Measurements from ENCODE around the gene ZSWIM5. TPM values are rescaled to one million over a fixed set of nuclear protein-coding genes. Genes with fewer than 3 reads are reported as not detected.
"Not testable (repeated sequence)": the region's sequence is repeated elsewhere in the genome, so short reads cannot be mapped to it uniquely, and the experiment has no call there.

The ZSWIM5 gene
- total and polyA plus RNA-seq, 4 donors: 0.25 to 2.8 (median 1.7) TPM

GRCh38 chr1:45008076-45008475, 198.3 kb downstream of the ZSWIM5 start:
- H3K4me3 ChIP-seq (ENCODE audit: low read length in 2 of 2): no peak overlapping the region
- no peaks in the 10 kb centered on the region for H3K9me3 ChIP-seq (ENCODE audit: control insufficient read depth, low read length)
- no peak for ATAC-seq (ENCODE audit: low FRiP score)
- no peaks in the 10 kb centered on the region for H3K4me1 ChIP-seq (ENCODE audit: control insufficient read depth in 1 of 2, insufficient read depth in 2 of 2, low read length in 2 of 2)
- DNase-seq: no peak
- H3K27ac ChIP-seq (ENCODE audit: low read depth in 1 of 2, low read length in 2 of 2): no peak overlapping the region
- H3K36me3 ChIP-seq (ENCODE audit: control insufficient read depth in 1 of 2, insufficient read depth in 2 of 2, low read length in 1 of 2): peaks cover 0 to 21% of the 10 kb centered on the region in 2 donors
- WGBS, 2 donors: 79 to 82% methylated on average over 3 of the region's 3 CpGs
- intact Hi-C loops (cut with DNase I): no loop called here
- no peaks in the 10 kb centered on the region for H3K27me3 ChIP-seq (ENCODE audit: control insufficient read depth in 1 of 2, insufficient read depth in 2 of 2, low read length in 1 of 2)

- DNase-seq (no peak), ATAC-seq (ENCODE audit: low FRiP score) (no peak)
- no peaks in the 10 kb centered on the region for H3K9me3 ChIP-seq (ENCODE audit: control insufficient read depth, low read length)
- no peaks in the 10 kb centered on the region for H3K27me3 ChIP-seq (ENCODE audit: control insufficient read depth in 1 of 2, insufficient read depth in 2 of 2, low read length in 1 of 2)
- intact Hi-C loops (cut with DNase I): no loop called here
- no peak overlapping the region for H3K4me3 ChIP-seq (ENCODE audit: low read length in 2 of 2)
- H3K36me3 ChIP-seq (ENCODE audit: control insufficient read depth in 1 of 2, insufficient read depth in 2 of 2, low read length in 1 of 2): peaks cover 0 to 21% of the 10 kb centered on the region in 2 donors
- WGBS, 2 donors: 79 to 81% methylated on average over 11 of the region's 11 CpGs
- H3K27ac ChIP-seq (ENCODE audit: low read depth in 1 of 2, low read length in 2 of 2): no peak overlapping the region
- no peaks in the 10 kb centered on the region for H3K4me1 ChIP-seq (ENCODE audit: control insufficient read depth in 1 of 2, insufficient read depth in 2 of 2, low read length in 2 of 2)
Measured at GRCh38 chr1:45007311-45007710, 199.1 kb downstream of the ZSWIM5 start.

GRCh38 chr1:45005761-45006160, 200.6 kb downstream of the ZSWIM5 start:
- no peak overlapping the region for H3K4me3 ChIP-seq (ENCODE audit: low read length in 2 of 2)

GRCh38 chr1:45004281-45004920, 202.0 kb downstream of the ZSWIM5 start:
- Histone ChIP-seq H3K4me3 (ENCODE audit: low read length in 2 of 2) (no peak overlapping the region), H3K36me3 (ENCODE audit: control insufficient read depth in 1 of 2, insufficient read depth in 2 of 2, low read length in 1 of 2) (peaks cover 0 to 21% of the 10 kb centered on the region in 2 donors), H3K9me3 (ENCODE audit: control insufficient read depth, low read length) (no peaks in the 10 kb centered on the region), H3K27me3 (ENCODE audit: control insufficient read depth in 1 of 2, insufficient read depth in 2 of 2, low read length in 1 of 2) (no peaks in the 10 kb centered on the region), H3K27ac (ENCODE audit: low read depth in 1 of 2, low read length in 2 of 2) (no peak overlapping the region), H3K4me1 (ENCODE audit: control insufficient read depth in 1 of 2, insufficient read depth in 2 of 2, low read length in 2 of 2) (no peaks in the 10 kb centered on the region)
- ATAC-seq (ENCODE audit: low FRiP score) (no peak), DNase-seq (peak in 1 of 2 donors; percentile 28)
- intact Hi-C loops (cut with DNase I): no loop called here
- WGBS, 2 donors: 83 to 84% methylated on average over 7 of the region's 7 CpGs

More at GRCh38 chr1:45005761-45006160, 200.6 kb downstream of the ZSWIM5 start:
- no peaks in the 10 kb centered on the region for H3K4me1 ChIP-seq (ENCODE audit: control insufficient read depth in 1 of 2, insufficient read depth in 2 of 2, low read length in 2 of 2)
- WGBS, 2 donors: 84 to 88% methylated on average over 6 of the region's 6 CpGs
- no peaks in the 10 kb centered on the region for H3K9me3 ChIP-seq (ENCODE audit: control insufficient read depth, low read length)
- DNase-seq: no peak
- no peak overlapping the region for H3K27ac ChIP-seq (ENCODE audit: low read depth in 1 of 2, low read length in 2 of 2)
- no peaks in the 10 kb centered on the region for H3K27me3 ChIP-seq (ENCODE audit: control insufficient read depth in 1 of 2, insufficient read depth in 2 of 2, low read length in 1 of 2)
- intact Hi-C loops (cut with DNase I): no loop called here
- ATAC-seq (ENCODE audit: low FRiP score): no peak
- H3K36me3 ChIP-seq (ENCODE audit: control insufficient read depth in 1 of 2, insufficient read depth in 2 of 2, low read length in 1 of 2): peaks cover 0 to 21% of the 10 kb centered on the region in 2 donors

GRCh38 chr1:45003741-45004140, 202.7 kb downstream of the ZSWIM5 start:
- ATAC-seq (ENCODE audit: low FRiP score): no peak
- DNase-seq: no peak
- intact Hi-C loops (cut with DNase I): no loop called here
- no peak overlapping the region for H3K27ac ChIP-seq (ENCODE audit: low read depth in 1 of 2, low read length in 2 of 2)
- H3K27me3 ChIP-seq (ENCODE audit: control insufficient read depth in 1 of 2, insufficient read depth in 2 of 2, low read length in 1 of 2): no peaks in the 10 kb centered on the region
- H3K36me3 ChIP-seq (ENCODE audit: control insufficient read depth in 1 of 2, insufficient read depth in 2 of 2, low read length in 1 of 2): peaks cover 0 to 21% of the 10 kb centered on the region in 2 donors
- WGBS, 2 donors: 89 to 90% methylated on average over 14 of the region's 14 CpGs
- no peaks in the 10 kb centered on the region for H3K4me1 ChIP-seq (ENCODE audit: control insufficient read depth in 1 of 2, insufficient read depth in 2 of 2, low read length in 2 of 2)
- H3K9me3 ChIP-seq (ENCODE audit: control insufficient read depth, low read length): no peaks in the 10 kb centered on the region
- no peak overlapping the region for H3K4me3 ChIP-seq (ENCODE audit: low read length in 2 of 2)

GRCh38 chr1:45002650-45003645, 203.5 kb downstream of the ZSWIM5 start:
- H3K9me3 ChIP-seq (ENCODE audit: control insufficient read depth, low read length): no peaks in the 10 kb centered on the region
- DNase-seq (no peak), ATAC-seq (ENCODE audit: low FRiP score) (no peak)
- intact Hi-C loops (cut with DNase I): no loop called here
- no peak overlapping the region for H3K4me3 ChIP-seq (ENCODE audit: low read length in 2 of 2)
- no peaks in the 10 kb centered on the region for H3K27me3 ChIP-seq (ENCODE audit: control insufficient read depth in 1 of 2, insufficient read depth in 2 of 2, low read length in 1 of 2)
- H3K36me3 ChIP-seq (ENCODE audit: control insufficient read depth in 1 of 2, insufficient read depth in 2 of 2, low read length in 1 of 2): peaks cover 0 to 21% of the 10 kb centered on the region in 2 donors
- H3K27ac ChIP-seq (ENCODE audit: low read depth in 1 of 2, low read length in 2 of 2): no peak overlapping the region
- H3K4me1 ChIP-seq (ENCODE audit: control insufficient read depth in 1 of 2, insufficient read depth in 2 of 2, low read length in 2 of 2): no peaks in the 10 kb centered on the region
- WGBS, 2 donors: 90 to 93% methylated on average over 17 of the region's 17 CpGs

GRCh38 chr1:45001576-45001975, 204.8 kb downstream of the ZSWIM5 start:
- H3K4me1 ChIP-seq (ENCODE audit: control insufficient read depth in 1 of 2, insufficient read depth in 2 of 2, low read length in 2 of 2); intact Hi-C loops (cut with DNase I); DNase-seq; ATAC-seq (ENCODE audit: low FRiP score); H3K4me3 ChIP-seq (ENCODE audit: low read length in 2 of 2); H3K9me3 ChIP-seq (ENCODE audit: control insufficient read depth, low read length); H3K27ac ChIP-seq (ENCODE audit: low read depth in 1 of 2, low read length in 2 of 2); H3K27me3 ChIP-seq (ENCODE audit: control insufficient read depth in 1 of 2, insufficient read depth in 2 of 2, low read length in 1 of 2): not testable (repeated sequence)
- WGBS, 2 donors: 80 to 84% methylated on average over 8 of the region's 8 CpGs
- H3K36me3 ChIP-seq (ENCODE audit: control insufficient read depth in 1 of 2, insufficient read depth in 2 of 2, low read length in 1 of 2): peaks cover 0 to 13% of the 10 kb centered on the region in 2 donors

- intact Hi-C loops (cut with DNase I): no loop called here
- WGBS, 2 donors: 62 to 64% methylated on average over 7 of the region's 7 CpGs
- peak; percentile 56 to 64 for DNase-seq
- no peak for ATAC-seq (ENCODE audit: low FRiP score)
- Histone ChIP-seq H3K9me3 (ENCODE audit: control insufficient read depth, low read length) (no peaks in the 10 kb centered on the region), H3K4me1 (ENCODE audit: control insufficient read depth in 1 of 2, insufficient read depth in 2 of 2, low read length in 2 of 2) (no peaks in the 10 kb centered on the region), H3K36me3 (ENCODE audit: control insufficient read depth in 1 of 2, insufficient read depth in 2 of 2, low read length in 1 of 2) (peaks cover 0 to 13% of the 10 kb centered on the region in 2 donors), H3K27ac (ENCODE audit: low read depth in 1 of 2, low read length in 2 of 2) (no peak overlapping the region), H3K4me3 (ENCODE audit: low read length in 2 of 2) (no peak overlapping the region), H3K27me3 (ENCODE audit: control insufficient read depth in 1 of 2, insufficient read depth in 2 of 2, low read length in 1 of 2) (no peaks in the 10 kb centered on the region)
Measured at GRCh38 chr1:45001011-45001481, 205.4 kb downstream of the ZSWIM5 start.

All from aorta (tissue), 5 donors.